ENCODE results near the gene SERPINA10.
"Not testable (repeated sequence)": the region's sequence is repeated elsewhere in the genome, so short reads cannot be mapped to it uniquely, and the experiment has no call there.

SERPINA10 gene

DNA sequence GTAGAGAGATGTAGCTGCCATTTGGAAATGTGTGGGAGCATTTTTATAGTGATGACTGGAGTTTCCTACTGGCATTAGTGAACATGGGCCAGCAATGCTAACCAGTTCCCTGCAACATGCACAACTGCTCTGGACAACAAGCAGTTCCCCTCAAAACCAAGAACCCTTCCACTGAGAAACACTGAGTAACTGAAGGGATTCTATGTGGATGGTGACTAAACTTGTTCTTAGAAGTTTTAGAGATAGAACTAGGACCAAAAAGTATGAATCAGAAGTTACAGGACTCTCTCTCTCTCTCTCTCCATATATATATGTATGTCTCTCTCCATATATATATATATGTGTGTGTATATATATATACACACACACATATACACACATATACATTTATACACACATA is 7.9 kb downstream of the SERPINA10 start:
- DNase-seq (ENCODE audit: low read depth in 2 of 3, low spot score in 1 of 3), result no peak

GRCh38 chr14:94284221-94284620 is 8.8 kb downstream of the SERPINA10 start:
- no peak for DNase-seq (ENCODE audit: low read depth in 2 of 3, low spot score in 1 of 3)

GRCh38 chr14:94282991-94283723 is 9.9 kb downstream of the SERPINA10 start:
- DNase-seq (ENCODE audit: low read depth in 2 of 3, low spot score in 1 of 3), result no peak

DNA sequence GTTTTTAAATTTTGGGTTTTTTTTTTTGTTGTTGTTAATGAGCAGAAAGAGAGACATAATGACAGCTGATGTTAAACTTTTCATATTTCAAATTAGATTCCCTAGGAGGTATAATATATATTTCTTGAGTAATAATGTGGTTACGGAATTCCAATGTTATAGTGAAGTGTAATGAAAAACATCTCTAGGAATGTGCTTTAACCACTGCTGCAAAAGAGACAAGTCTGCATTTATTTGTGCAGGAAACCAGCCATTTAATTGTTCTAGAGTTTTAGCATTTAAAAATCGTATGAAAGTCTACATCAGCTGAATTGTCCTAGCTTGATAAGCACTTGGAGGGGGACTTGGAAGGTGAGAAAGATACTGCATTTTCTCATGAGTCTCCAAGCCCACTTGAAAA is 14.3 kb downstream of the SERPINA10 start:
- DNase-seq (ENCODE audit: low read depth in 2 of 3, low spot score in 1 of 3), result no peak

GRCh38 chr14:94276898-94277561 is 16.0 kb downstream of the SERPINA10 start:
- DNase-seq (ENCODE audit: low read depth in 2 of 3, low spot score in 1 of 3), result not testable (repeated sequence)

DNA sequence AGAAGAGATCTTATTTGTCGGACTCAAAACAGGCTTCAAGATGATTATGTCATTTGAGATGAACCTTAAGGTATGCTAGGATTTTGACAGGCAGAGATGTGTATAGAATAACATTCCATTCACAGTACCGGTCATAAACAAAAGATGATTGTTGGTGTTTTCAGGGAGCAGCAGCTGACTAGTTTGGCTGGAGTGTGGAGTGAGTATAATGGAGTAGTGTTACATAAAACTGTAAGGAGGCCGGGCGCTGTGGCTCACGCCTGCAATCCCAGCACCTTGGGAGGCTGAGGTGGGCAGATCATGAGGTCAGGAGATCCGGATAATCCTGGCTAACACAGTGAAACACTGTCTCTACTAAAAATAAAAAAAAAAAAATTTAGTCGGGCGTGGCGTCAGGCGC is 23.9 kb downstream of the SERPINA10 start:
- no peak for DNase-seq (ENCODE audit: low read depth in 2 of 3, low spot score in 1 of 3)

DNA sequence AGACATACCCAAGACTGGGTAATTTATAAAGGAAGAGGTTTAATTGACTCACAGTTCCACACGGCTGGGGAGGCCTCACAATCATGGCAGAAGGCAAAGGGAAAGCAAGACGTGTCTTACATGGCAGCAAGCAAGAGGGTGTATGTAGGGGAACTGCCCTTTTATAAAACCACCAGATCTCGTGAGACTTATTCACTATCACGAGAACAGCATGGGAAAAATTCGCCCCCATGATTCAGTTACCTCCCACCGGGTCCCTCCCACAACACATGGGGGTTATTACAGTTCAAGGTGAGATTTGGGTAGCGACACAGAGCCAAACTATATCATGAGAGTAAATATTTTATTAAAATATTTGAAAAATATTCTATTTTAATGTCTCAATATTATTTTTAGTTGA is 24.5 kb downstream of the SERPINA10 start:
- not testable (repeated sequence) for DNase-seq (ENCODE audit: low read depth in 2 of 3, low spot score in 1 of 3)

GRCh38 chr14:94267352-94267751 is 25.7 kb downstream of the SERPINA10 start:
- DNase-seq (ENCODE audit: low read depth in 2 of 3, low spot score in 1 of 3), result no peak

DNA sequence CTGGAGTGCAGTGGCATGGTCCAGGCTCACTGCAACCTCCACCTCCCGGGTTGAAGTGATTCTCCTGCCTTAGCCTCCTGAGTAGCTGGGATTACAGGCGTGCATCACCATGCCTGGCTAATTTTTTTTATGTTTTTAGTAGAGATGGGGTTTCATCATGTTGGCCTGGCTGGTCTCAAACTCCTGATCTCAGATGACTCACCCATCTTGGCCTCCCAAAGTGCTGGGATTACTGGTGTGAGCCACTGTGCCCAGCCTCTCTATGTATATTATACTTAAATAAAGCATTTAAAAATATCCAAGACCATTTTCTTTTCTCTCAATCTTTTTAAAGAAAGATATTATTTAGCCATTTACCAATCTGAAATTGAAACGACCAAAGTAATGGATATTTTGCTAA is 28.9 kb downstream of the SERPINA10 start:
- not testable (repeated sequence) for DNase-seq (ENCODE audit: low read depth in 2 of 3, low spot score in 1 of 3)

DNA sequence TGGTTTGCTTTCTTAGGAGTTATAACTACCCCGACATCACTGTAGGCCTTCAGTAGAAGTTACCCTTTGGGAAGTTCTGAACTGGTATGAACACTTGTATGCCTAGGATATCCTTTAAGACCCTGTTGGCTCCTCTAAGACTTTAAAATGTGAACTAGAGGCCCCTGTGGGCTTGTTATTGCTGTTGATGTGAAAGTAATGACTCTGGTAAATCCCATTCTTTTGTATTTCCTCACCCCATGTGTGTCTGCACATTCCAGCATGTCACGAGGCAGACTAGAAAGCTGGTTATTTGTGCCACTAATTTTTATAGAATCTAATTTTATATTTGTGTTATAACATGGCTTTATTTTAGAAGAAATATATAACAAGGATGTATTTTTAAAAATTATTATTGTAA is 48.9 kb downstream of the SERPINA10 start:
- no peak for DNase-seq (ENCODE audit: low read depth in 2 of 3, low spot score in 1 of 3)

DNA sequence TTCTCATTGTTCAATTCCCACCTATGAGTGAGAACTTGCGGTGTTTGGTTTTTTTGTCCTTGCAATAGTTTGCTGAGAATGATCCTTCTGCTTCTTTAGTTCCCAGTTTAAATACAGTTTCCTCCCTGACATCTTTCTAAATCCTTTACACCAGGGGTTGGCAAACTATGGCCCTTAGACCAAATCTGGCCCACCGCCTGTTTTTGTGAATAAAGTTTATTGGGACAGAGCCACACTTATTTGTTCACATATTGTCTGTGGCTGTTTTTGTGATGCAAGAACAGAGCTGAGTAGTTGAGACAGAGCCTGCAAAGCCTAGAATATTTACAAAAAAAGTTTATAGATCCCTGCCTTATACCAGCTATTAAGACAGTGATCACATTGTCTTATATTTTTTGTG is 53.7 kb downstream of the SERPINA10 start:
- DNase-seq (ENCODE audit: low read depth in 2 of 3, low spot score in 1 of 3), result no peak

DNA sequence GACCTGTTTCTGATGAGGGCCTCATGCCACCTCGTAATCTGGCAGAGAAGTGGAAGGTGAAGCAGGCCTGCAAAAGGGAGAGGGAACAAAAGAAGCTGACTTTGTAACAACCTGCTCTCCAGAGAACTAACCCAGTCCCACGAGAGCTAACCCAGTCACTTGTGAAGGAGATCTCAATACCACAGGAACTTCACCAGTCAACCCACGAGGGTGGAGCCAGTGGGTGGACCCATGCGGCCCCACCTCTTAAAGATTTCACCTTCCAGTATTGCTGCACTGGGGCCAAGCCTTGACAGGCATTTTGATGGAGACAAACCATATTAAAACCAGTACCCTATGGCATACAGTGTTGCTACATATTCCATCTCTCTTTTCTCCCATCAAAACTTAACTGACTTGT is 55.1 kb downstream of the SERPINA10 start:
- DNase-seq (ENCODE audit: low read depth in 2 of 3, low spot score in 1 of 3), result no peak

- no peak for DNase-seq (ENCODE audit: low read depth in 2 of 3, low spot score in 1 of 3)
These were observed 56.0 kb downstream of the SERPINA10 start for GRCh38 chr14:94237046-94237445.

Data from stimulated activated CD4-positive, alpha-beta T cell treated with anti-CD3 and anti-CD28 coated beads, Interleukin-12 subunit alpha, Interleukin-12 subunit beta, amount 100 ng/mL, for 48 hours (primary cell).